Smooth muscle cell (in vitro differentiated cells): ENCODE results near the gene MTHFSD. TPM values are rescaled to one million over a fixed set of nuclear protein-coding genes. Genes with fewer than 3 reads are reported as not detected.

Source experiments
- DNase-seq: peaks from one replicate; lab custom pipeline; 2025; ENCODE audit not compliant: unreplicated experiment; lab: John Stamatoyannopoulos, UW
- H2AFZ ChIP-seq: fragments of 200-600 bp; sonication (generic); 2 replicates; pipeline ENCODE4 v1.6.0; 2016; ENCODE audit warnings: antibody characterized with exemption, low read depth, mild to moderate bottlenecking
- H3F3A ChIP-seq: fragments of 200-600 bp; sonication (generic); 2 replicates; pipeline ENCODE4 v1.6.0; 2017; ENCODE audit warnings: antibody characterized with exemption, low read depth
- H3K27ac ChIP-seq: fragments of 200-600 bp; sonication (generic); 2 replicates; pipeline ENCODE4 v1.5.1; 2016; ENCODE audit warnings: low read depth, mild to moderate bottlenecking
- H3K27me3 ChIP-seq: fragments of 200-600 bp; sonication (generic); 2 replicates; pipeline ENCODE4 v1.6.1; 2016; ENCODE audit warnings: low read depth, mild to moderate bottlenecking
- H3K36me3 ChIP-seq: fragments of 200-600 bp; sonication (generic); 2 replicates; pipeline ENCODE4 v1.5.1; 2016; ENCODE audit warnings: low read depth
- H3K4me1 ChIP-seq: fragments of 200-600 bp; sonication (generic); 2 replicates; pipeline ENCODE4 v1.5.1; 2016; ENCODE audit warnings: low read depth
- H3K4me2 ChIP-seq: fragments of 200-600 bp; sonication (generic); 2 replicates; pipeline ENCODE4 v1.6.0; 2016; ENCODE audit warnings: mild to moderate bottlenecking
- H3K4me3 ChIP-seq: fragments of 200-600 bp; sonication (generic); 2 replicates; pipeline ENCODE4 v1.5.1; 2016; ENCODE audit warnings: mild to moderate bottlenecking
- H3K79me2 ChIP-seq: fragments of 200-600 bp; sonication (generic); 2 replicates; pipeline ENCODE4 v1.6.0; 2016; ENCODE audit warnings: low read depth, mild to moderate bottlenecking
- H3K9ac ChIP-seq: fragments of 200-600 bp; sonication (generic); 2 replicates; pipeline ENCODE4 v1.6.0; 2016; ENCODE audit warnings: low read depth
- H3K9me3 ChIP-seq: fragments of 200-600 bp; sonication (generic); replicated peaks from 2 replicates; pipeline ENCODE4 v1.5.1; 2016; ENCODE audit warnings: low read depth
- H4K20me1 ChIP-seq: fragments of 200-600 bp; sonication (generic); 2 replicates; pipeline ENCODE4 v1.6.0; 2016; ENCODE audit warnings: low read depth
- WGBS: methylation state at CpG from one replicate; pipeline ENCODE4 v1.1.7; 2016; ENCODE audit warnings: low lambda C conversion rate; 5-methylcytosine and 5-hydroxymethylcytosine counted together
- polyA plus RNA-seq: library from polyadenylated mRNA; unstranded; fragments of >200 nt; fragmentation: Nextera tagmentation; extraction: Ambion mirVana; gene quantifications from 2 replicates; pipeline ENCODE4 v1.2.1, GENCODE V29; 2016
- total RNA-seq: library from RNA; depleted of rRNA; stranded (reverse); fragments of >200 nt; gene quantifications from 2 replicates; pipeline ENCODE4 v1.2.3, GENCODE V29; 2014
- TF ChIP-seq, protein P1 (sequence below): fragments of 200-600 bp; sonication (generic); IDR thresholded peaks from 2 replicates; pipeline ENCODE4 v1.5.1; 2017; ENCODE audit warnings: borderline replicate concordance, mild to moderate bottlenecking, antibody characterized with exemption; ENCODE audit not compliant: insufficient read depth, poor library complexity, severe bottlenecking

Gene MTHFSD
- total and polyA plus RNA-seq, 2 experiments from 2014 or later, result 13.3 to 23.0 TPM

DNA sequence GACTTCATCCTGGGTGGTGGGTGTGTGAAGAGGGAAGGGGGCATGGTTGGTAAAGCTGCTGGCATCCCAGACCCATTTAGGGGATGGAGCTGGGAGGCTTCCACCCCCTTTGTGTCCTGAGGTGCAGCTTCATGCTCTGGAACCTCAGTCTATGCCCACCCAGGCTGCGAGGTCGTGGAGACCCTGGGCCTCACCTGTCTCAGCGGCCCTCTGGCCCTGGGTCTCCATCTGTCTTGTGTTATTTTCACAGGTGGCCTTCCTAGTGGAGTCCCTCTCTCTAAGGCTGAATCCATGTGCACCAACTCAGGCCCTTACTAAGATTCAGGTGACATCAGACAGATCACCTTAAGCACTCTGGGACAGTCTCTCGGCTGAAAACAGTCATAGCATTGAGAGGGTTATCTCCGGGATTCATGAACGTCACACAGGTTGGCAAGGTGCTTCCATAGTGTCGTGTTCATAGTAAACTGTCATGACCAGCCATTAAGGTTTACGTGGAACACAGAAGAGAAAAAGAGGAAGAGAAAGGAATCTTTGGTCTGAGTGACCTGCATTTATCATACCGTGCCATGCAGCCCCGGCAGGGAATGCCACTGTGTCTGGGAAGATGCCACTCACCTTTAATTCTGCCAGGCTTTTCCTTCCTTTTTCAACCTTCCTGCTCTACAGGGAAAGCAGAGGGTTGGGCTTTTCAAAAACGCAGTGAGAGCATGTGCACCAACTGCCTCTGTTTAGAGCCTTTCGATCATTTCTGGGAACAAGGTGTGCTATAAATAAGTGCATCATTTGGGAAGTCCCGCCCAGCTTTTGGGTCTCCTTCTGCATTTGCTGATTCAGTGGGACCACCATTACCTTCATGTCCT, 18.8 kb upstream of the MTHFSD start:
- H3K9ac ChIP-seq, result no peak overlapping the region

DNA sequence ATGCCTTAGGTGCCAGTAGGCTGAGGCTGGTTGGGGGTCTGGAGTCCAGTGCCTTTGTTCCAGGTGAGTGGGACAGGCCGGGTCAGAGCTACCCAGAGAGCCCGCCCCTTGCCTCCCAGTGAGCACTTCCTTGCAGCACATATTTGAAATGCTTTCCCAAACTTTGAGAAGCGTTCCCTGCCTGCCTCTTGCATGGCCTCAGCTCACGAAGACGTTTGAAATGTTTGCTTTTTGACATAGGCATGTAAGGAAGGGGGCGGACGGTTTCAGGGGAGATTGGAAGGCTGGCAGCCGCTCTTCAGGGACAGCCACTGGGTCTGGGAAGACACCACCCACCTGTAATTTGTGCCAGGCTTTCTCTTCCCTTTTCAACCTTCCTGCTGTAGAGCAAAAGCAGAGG, 18.2 kb upstream of the MTHFSD start:
- Histone ChIP-seq H3K9me3 (no peaks in the 10 kb centered on the region), H3K79me2 (peaks cover 24% of the 10 kb centered on the region), H3K36me3 (no peaks in the 10 kb centered on the region), H3K4me1 (peaks cover 35% of the 10 kb centered on the region), H3K4me2 (no peak overlapping the region), H3K9ac (no peak overlapping the region), H2AFZ (no peak overlapping the region), H3F3A (peaks cover 6% of the 10 kb centered on the region), H3K27me3 (peaks cover 7% of the 10 kb centered on the region), H4K20me1 (peaks cover 24% of the 10 kb centered on the region), H3K4me3 (no peak overlapping the region), H3K27ac (no peak overlapping the region)
- TF ChIP-seq, protein P1, sequence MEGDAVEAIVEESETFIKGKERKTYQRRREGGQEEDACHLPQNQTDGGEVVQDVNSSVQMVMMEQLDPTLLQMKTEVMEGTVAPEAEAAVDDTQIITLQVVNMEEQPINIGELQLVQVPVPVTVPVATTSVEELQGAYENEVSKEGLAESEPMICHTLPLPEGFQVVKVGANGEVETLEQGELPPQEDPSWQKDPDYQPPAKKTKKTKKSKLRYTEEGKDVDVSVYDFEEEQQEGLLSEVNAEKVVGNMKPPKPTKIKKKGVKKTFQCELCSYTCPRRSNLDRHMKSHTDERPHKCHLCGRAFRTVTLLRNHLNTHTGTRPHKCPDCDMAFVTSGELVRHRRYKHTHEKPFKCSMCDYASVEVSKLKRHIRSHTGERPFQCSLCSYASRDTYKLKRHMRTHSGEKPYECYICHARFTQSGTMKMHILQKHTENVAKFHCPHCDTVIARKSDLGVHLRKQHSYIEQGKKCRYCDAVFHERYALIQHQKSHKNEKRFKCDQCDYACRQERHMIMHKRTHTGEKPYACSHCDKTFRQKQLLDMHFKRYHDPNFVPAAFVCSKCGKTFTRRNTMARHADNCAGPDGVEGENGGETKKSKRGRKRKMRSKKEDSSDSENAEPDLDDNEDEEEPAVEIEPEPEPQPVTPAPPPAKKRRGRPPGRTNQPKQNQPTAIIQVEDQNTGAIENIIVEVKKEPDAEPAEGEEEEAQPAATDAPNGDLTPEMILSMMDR, result no peak
- 62% methylated on average over 8 of the region's 8 CpGs for WGBS
- no peak for DNase-seq

More for the DNA sequence above, 18.8 kb upstream of the MTHFSD start:
- Histone ChIP-seq H2AFZ (no peak overlapping the region), H4K20me1 (peaks cover 20% of the 10 kb centered on the region), H3K4me2 (no peak overlapping the region), H3K27ac (no peak overlapping the region), H3K4me3 (no peak overlapping the region), H3K36me3 (no peaks in the 10 kb centered on the region), H3K9me3 (no peaks in the 10 kb centered on the region), H3K27me3 (peaks cover 3% of the 10 kb centered on the region), H3F3A (peaks cover 6% of the 10 kb centered on the region), H3K4me1 (peaks cover 34% of the 10 kb centered on the region), H3K79me2 (peaks cover 19% of the 10 kb centered on the region)
- WGBS, result 84% methylated on average over 13 of the region's 13 CpGs
- DNase-seq, result no peak
- TF ChIP-seq, protein P1, result no peak

GRCh38 chr16:86572606-86573005, 17.6 kb upstream of the MTHFSD start:
- Histone ChIP-seq H3F3A (peaks cover 6% of the 10 kb centered on the region), H3K4me1 (peaks cover 30% of the 10 kb centered on the region), H3K9me3 (no peaks in the 10 kb centered on the region), H4K20me1 (peaks cover 24% of the 10 kb centered on the region), H3K27ac (no peak overlapping the region), H3K27me3 (peaks cover 7% of the 10 kb centered on the region), H3K9ac (no peak overlapping the region), H2AFZ (no peak overlapping the region), H3K4me3 (no peak overlapping the region), H3K4me2 (no peak overlapping the region), H3K36me3 (no peaks in the 10 kb centered on the region), H3K79me2 (peaks cover 24% of the 10 kb centered on the region)
- DNase-seq, result no peak
- 91% methylated on average over 8 of the region's 8 CpGs for WGBS
- TF ChIP-seq, protein P1, result no peak
